Measurements from ENCODE around the gene NOL9. TPM values are rescaled to one million over a fixed set of nuclear protein-coding genes. Genes with fewer than 3 reads are reported as not detected.

NOL9 gene
- total and polyA plus RNA-seq, 10 of the 15 experiments (the other 5 are each of a cell fraction or from before 2014, with no cell fraction given): 3.9 to 35.9 (median 23.0) TPM

- Histone ChIP-seq H3K36me3 (ENCODE audit: control insufficient read depth in 2 of 2, insufficient read depth in 2 of 2, low read length in 1 of 2) (no peaks in the 10 kb centered on the region), H3K27me3 (replicated peaks in 1 of 2; ENCODE audit: control insufficient read depth in 2 of 2, insufficient read depth in 2 of 2, low read length in 1 of 2) (no peaks in the 10 kb centered on the region; a peak in 1 of 4 replicates), H3K4me2 (ENCODE audit: control insufficient read depth, insufficient read depth) (no peak overlapping the region), H3K4me1 (ENCODE audit: control insufficient read depth, insufficient read depth, low read length) (no peaks in the 10 kb centered on the region), H2AFZ (ENCODE audit: control insufficient read depth, low read depth, low read length) (no peak overlapping the region), H3K9me3 (replicated peaks; ENCODE audit: control insufficient read depth, insufficient read depth, low read length) (no peaks in the 10 kb centered on the region), H3K79me2 (ENCODE audit: control insufficient read depth, insufficient read depth, low read length) (no peaks in the 10 kb centered on the region), H4K20me1 (ENCODE audit: control insufficient read depth, insufficient read depth) (no peaks in the 10 kb centered on the region), H3K27ac (ENCODE audit: control insufficient read depth, insufficient read depth) (no peak overlapping the region), H3K9ac (ENCODE audit: control insufficient read depth, insufficient read depth, low read length) (no peak overlapping the region), H3K4me3 (no peak overlapping the region)
- 38% methylated on average over 8 of the region's 8 CpGs for WGBS (ENCODE audit: insufficient coverage, insufficient replicate concordance, low lambda C conversion rate, missing lambda C conversion rate)
- DNase-seq (ENCODE audit: low read depth, low spot score) (no peak), FAIRE-seq (no peak), ATAC-seq (no peak)
- CTCF ChIA-PET: interaction anchor here (1.0 to 3.5 kb wide), 8 partner anchors 9 to 308 kb away, joined by 3 to 25 read pairs (median 4); partner anchors contain the start of gene PLEKHG5
- RAD21 ChIA-PET (ENCODE audit: unreplicated experiment): interaction anchor here (1.1 to 1.4 kb wide), 3 partner anchors 12 to 42 kb away, joined by 3 to 6 read pairs (median 3); partner anchors contain the start of gene TAS1R1
- intact Hi-C loops (cut with micrococcal nuclease; ENCODE audit: unreplicated experiment): no loop called here
- POLR2A ChIA-PET: interaction anchor here (1.0 kb wide), 1 partner anchor 107 kb away, joined by 3 read pairs; no protein-coding TSS in a partner anchor
- SMC1A ChIA-PET (ENCODE audit: uncharacterized antibody, unreplicated experiment): interaction anchor here (0.9 to 1.5 kb wide), 3 partner anchors 10 to 22 kb away, joined by 3 read pairs; partner anchors contain the start of gene PLEKHG5
- in situ Hi-C loops (cut with MboI): no loop called here
- no TSS peak for BruUV-seq (replicated peaks)
- TF ChIP-seq CHD4 (IDR thresholded peaks at IDR 0.05): no peak
- no peak for TF ChIP-seq SUZ12 (IDR thresholded peaks at IDR 0.05; ENCODE audit: unreplicated experiment)
- no peak for TF ChIP-seq SKIL (IDR thresholded peaks at IDR 0.05; ENCODE audit: low read depth, poor library complexity, severe bottlenecking)
- TF ChIP-seq ELK1 (IDR thresholded peaks at IDR 0.05; ENCODE audit: low read depth, low read length): no peak
- no peak for TF ChIP-seq RELA (IDR thresholded peaks at IDR 0.05; ENCODE audit: borderline replicate concordance, partially characterized antibody)
- TF ChIP-seq ZBTB40 (IDR thresholded peaks at IDR 0.05; ENCODE audit: borderline replicate concordance): no peak
- TF ChIP-seq SIX5 (IDR thresholded peaks at IDR 0.05; ENCODE audit: low read depth, low read length, severe bottlenecking): no peak
- no peak for TF ChIP-seq EED (IDR thresholded peaks at IDR 0.05; ENCODE audit: low read depth)
- TF ChIP-seq IRF3 (IDR thresholded peaks at IDR 0.05): no peak
- no peak for TF ChIP-seq ATF2 (IDR thresholded peaks at IDR 0.05; ENCODE audit: low read length)
- TF ChIP-seq IRF5 (IDR thresholded peaks at IDR 0.05; ENCODE audit: borderline replicate concordance): no peak
- no peak for TF ChIP-seq EGR1 (IDR thresholded peaks at IDR 0.05; ENCODE audit: borderline replicate concordance in 1 of 2, low read depth in 2 of 2, low read length in 2 of 2)
Observed at GRCh38 chr1:6512908-6513280, 41.4 kb downstream of the NOL9 start.
